GM12878 (cell line): Measurements from ENCODE around the gene HELZ. TPM values are rescaled to one million over a fixed set of nuclear protein-coding genes. Genes with fewer than 3 reads are reported as not detected.

Experiments
- ATAC-seq: fragments of 200-7000 bp; cut with Tn5 transposase; 3 replicates; pipeline ENCODE4 v1.9.1; 2020; ENCODE audit warnings: mild to moderate bottlenecking, moderate library complexity
- BruUV-seq: library from RNA; stranded (reverse); fragments of 400-500 nt; replicated peaks from 2 replicates; lab custom pipeline; 2021; lab: Mats Ljungman, UMichigan
- CTCF ChIA-PET: fragments of 300-600 bp; sonication (Branson Sonifier 250); formaldehyde crosslinking; extraction: SDS; loops from one replicate; lab custom pipeline; 2021; ENCODE audit warnings: inconsistent platforms; lab: Yijun Ruan, JAX
- POLR2A ChIA-PET: fragments of 350-600 bp; formaldehyde crosslinking; extraction: SDS; loops from one replicate; lab custom pipeline; 2021; ENCODE audit warnings: inconsistent platforms; lab: Charles Lee
- RAD21 ChIA-PET: fragments of 300-600 bp; sonication (Branson Sonifier 250); formaldehyde crosslinking; loops from one replicate; lab custom pipeline; 2023; ENCODE audit warnings: antibody characterized with exemption; ENCODE audit not compliant: unreplicated experiment; lab: Charles Lee
- SMC1A ChIA-PET: fragments of 300-600 bp; sonication (Branson Sonifier 250); formaldehyde crosslinking; loops from one replicate; lab custom pipeline; 2023; ENCODE audit not compliant: unreplicated experiment, uncharacterized antibody; lab: Charles Lee
- DNase-seq: peaks from one replicate; pipeline ENCODE4 v3.0.0-alpha.2; 2011; ENCODE audit warnings: low read depth, low spot score
- FAIRE-seq: peaks from 3 replicates; lab custom pipeline; 2011; peaks lifted over from hg19 to GRCh38; lab: Jason Lieb, UNC
- H2AFZ ChIP-seq: 2 replicates; pipeline ENCODE4 v1.6.0; 2011; ENCODE audit warnings: low read depth, low read length, control low read depth; ENCODE audit not compliant: control insufficient read depth
- H3K27ac ChIP-seq: 2 replicates; pipeline ENCODE4 v1.5.1; 2011; ENCODE audit warnings: control low read depth; ENCODE audit not compliant: control insufficient read depth, insufficient read depth
- H3K27me3 ChIP-seq, 2 experiments: replicated peaks in 1 of 2; 2 replicates each; pipeline versions ENCODE4 v1.6.0 to v1.6.1; 2011; ENCODE audit warnings: low read length in 1 of 2; ENCODE audit not compliant: control insufficient read depth in 2 of 2, insufficient read depth in 2 of 2
- H3K36me3 ChIP-seq, 2 experiments: 2 replicates each; pipeline ENCODE4 v1.5.1; 2011; ENCODE audit warnings: low read length in 1 of 2; ENCODE audit not compliant: control insufficient read depth in 2 of 2, insufficient read depth in 2 of 2
- H3K4me1 ChIP-seq: 2 replicates; pipeline ENCODE4 v1.6.1; 2011; ENCODE audit warnings: mild to moderate bottlenecking, low read length, moderate library complexity, mixed read lengths; ENCODE audit not compliant: control insufficient read depth, insufficient read depth
- H3K4me2 ChIP-seq: 2 replicates; pipeline ENCODE4 v1.6.0; 2011; ENCODE audit warnings: control low read depth; ENCODE audit not compliant: control insufficient read depth, insufficient read depth
- H3K4me3 ChIP-seq: fragments of 200-600 bp; sonication (generic); 2 replicates; pipeline ENCODE4 v1.5.1; 2016
- H3K79me2 ChIP-seq: 2 replicates; pipeline ENCODE4 v1.6.0; 2011; ENCODE audit warnings: low read length; ENCODE audit not compliant: control insufficient read depth, insufficient read depth
- H3K9ac ChIP-seq: 2 replicates; pipeline ENCODE4 v1.8.0; 2011; ENCODE audit warnings: low read length, control low read depth, mixed read lengths; ENCODE audit not compliant: control insufficient read depth, insufficient read depth
- H3K9me3 ChIP-seq: replicated peaks from 3 replicates; pipeline ENCODE4 v1.5.1; 2011; ENCODE audit warnings: mild to moderate bottlenecking, low read length; ENCODE audit not compliant: control insufficient read depth, insufficient read depth
- H4K20me1 ChIP-seq: 2 replicates; pipeline ENCODE4 v1.6.0; 2011; ENCODE audit not compliant: control insufficient read depth, insufficient read depth
- ATF3 ChIP-seq: IDR thresholded peaks from 2 replicates; pipeline ENCODE4 v1.6.1; 2011; ENCODE audit warnings: low read depth, mild to moderate bottlenecking, low read length, moderate library complexity, borderline replicate concordance; ENCODE audit errors: extremely low read depth
- BMI1 ChIP-seq: fragments of 450-650 bp; IDR thresholded peaks from 2 replicates; pipeline ENCODE4 v1.6.1; 2016; ENCODE audit warnings: mild to moderate bottlenecking, moderate library complexity, borderline replicate concordance
- FOS ChIP-seq: IDR thresholded peaks from 3 replicates; pipeline ENCODE4 v1.6.1; 2011; ENCODE audit warnings: borderline replicate concordance; ENCODE audit not compliant: insufficient read length; ENCODE audit errors: extremely low read depth
- FOXK2 ChIP-seq: fragments of 450-650 bp; IDR thresholded peaks from 2 replicates; pipeline ENCODE4 v1.6.1; 2017; ENCODE audit warnings: mild to moderate bottlenecking, moderate library complexity
- HSF1 ChIP-seq: fragments of 150-350 bp; IDR thresholded peaks from 2 replicates; pipeline ENCODE4 v1.6.1; 2014; ENCODE audit warnings: mild to moderate bottlenecking, low read depth, low read length
- IKZF1 ChIP-seq: fragments of 450-650 bp; conservative IDR thresholded peaks from 2 replicates; pipeline ENCODE4 v1.6.1; 2017; ENCODE audit warnings: antibody characterized with exemption, mild to moderate bottlenecking
- NFYB ChIP-seq: IDR thresholded peaks from 2 replicates; pipeline ENCODE4 v1.6.1; 2011; ENCODE audit warnings: low read depth, mild to moderate bottlenecking, low read length, improper control_type of control experiment, moderate library complexity; ENCODE audit not compliant: insufficient read depth
- SIX5 ChIP-seq: IDR thresholded peaks from 2 replicates; pipeline ENCODE4 v1.6.1; 2011; ENCODE audit warnings: mild to moderate bottlenecking, low read depth, low read length, moderate library complexity; ENCODE audit not compliant: severe bottlenecking
- STAT3 ChIP-seq: IDR thresholded peaks from 2 replicates; pipeline ENCODE4 v1.6.1; 2011; ENCODE audit warnings: low read depth, low read length, improper control_type of control experiment
- TCF7 ChIP-seq: IDR thresholded peaks from 2 replicates; pipeline ENCODE4 v1.6.1; 2014; ENCODE audit warnings: antibody characterized with exemption, borderline replicate concordance
- ZNF217 ChIP-seq: fragments of 450-650 bp; IDR thresholded peaks from 2 replicates; pipeline ENCODE4 v1.6.1; 2017; ENCODE audit warnings: antibody characterized with exemption, mild to moderate bottlenecking
- WGBS: methylation state at CpG from one replicate; pipeline ENCODE4 v1.1.6; 2016; ENCODE audit warnings: low lambda C conversion rate; ENCODE audit not compliant: insufficient replicate concordance, insufficient coverage; ENCODE audit errors: missing lambda C conversion rate; 5-methylcytosine and 5-hydroxymethylcytosine counted together
- in situ Hi-C: fragments of 300-500 bp; cut with MboI; formaldehyde crosslinking; loops from 9 replicates; pipeline ENCODE4 v1.14.3; 2018; ENCODE audit warnings: mixed read lengths
- intact Hi-C: fragments of 100-400 bp; cut with micrococcal nuclease; formaldehyde crosslinking; loops from one replicate; pipeline ENCODE4 v1.14.2; 2022; ENCODE audit not compliant: unreplicated experiment
- polyA plus RNA-seq, 11 experiments: library from polyadenylated mRNA; depleted of rRNA in 4 of 11; unstranded in 6 of 11; stranded (reverse) in 5 of 11; fragments of >200 nt; fragmentation: Nextera tagmentation in 4 of 11; fragmentation: Illumina TruSeq in 1 of 11; extraction: Ambion mirVana in 4 of 11; extraction: Trizol in 1 of 11; gene quantifications; 1 replicate in 1 of 11; 2 replicates in 10 of 11; pipeline versions ENCODE4 v1.2.1 to v1.2.3, GENCODE V29; 2011 to 2016; ENCODE audit warnings: inconsistent platforms in 2 of 11, missing spikeins in 2 of 11, low read depth in 1 of 11
- total RNA-seq, 4 experiments: library from RNA; depleted of rRNA in 3 of 4; stranded (reverse); fragments of >200 nt in 3 of 4; fragmentation: Illumina TruSeq in 1 of 4; extraction: Trizol in 1 of 4; gene quantifications; 2 replicates each; pipeline versions ENCODE4 v1.2.1 to v1.2.3, GENCODE V29; 2013 to 2021

HELZ gene
- total and polyA plus RNA-seq, 10 of the 15 experiments (the other 5 are each of a cell fraction or from before 2014, with no cell fraction given): 1.5 to 36.8 (median 19.1) TPM

GRCh38 chr17:67080804-67081203 lies 164.2 kb downstream of the HELZ start:
- Histone ChIP-seq H4K20me1 (no peaks in the 10 kb centered on the region), H3K27me3 (no peaks in the 10 kb centered on the region), H3K79me2 (no peaks in the 10 kb centered on the region; the same call in 1 of the 2 replicates), H2AFZ (no peak overlapping the region), H3K4me2 (no peak overlapping the region), H3K4me1 (peaks cover 15% of the 10 kb centered on the region), H3K9me3 (no peaks in the 10 kb centered on the region), H3K9ac (no peak overlapping the region), H3K36me3 (peaks cover 2 to 10% of the 10 kb centered on the region in 2 experiments), H3K27ac (peak overlapping the region; percentile 13; the same call in 1 of the 2 replicates), H3K4me3 (no peak overlapping the region)
- no TSS peak for BruUV-seq
- ChIA-PET POLR2A (interaction anchor here (0.6 to 1.5 kb wide), 2 partner anchors 30 to 38 kb away, joined by 3 read pairs; no protein-coding TSS in a partner anchor), CTCF (interaction anchor here (0.9 to 3.1 kb wide), 21 partner anchors 10 to 375 kb away, joined by 3 to 29 read pairs (median 7); no protein-coding TSS in a partner anchor), RAD21 (interaction anchor here (0.9 to 2.8 kb wide), 14 partner anchors 12 to 366 kb away, joined by 3 to 19 read pairs (median 4); no protein-coding TSS in a partner anchor), SMC1A (interaction anchor here (0.6 to 2.6 kb wide), 17 partner anchors 11 to 367 kb away, joined by 3 to 14 read pairs (median 6); no protein-coding TSS in a partner anchor)
- 24% methylated on average over 2 of the region's 2 CpGs for WGBS
- DNase-seq (peak; percentile 8), FAIRE-seq (no peak), ATAC-seq (peak; percentile 62)
- TF ChIP-seq ZNF217 (no peak), STAT3 (no peak), SIX5 (peak; percentile 19), NFYB (no peak), IKZF1 (no peak), ATF3 (no peak)
- intact Hi-C loops (loop anchor here (5.0 kb wide), 1 partner anchor 224 kb away; no protein-coding TSS in a partner anchor), in situ Hi-C loops (no loop called here)

- RAD21 ChIA-PET: no interaction called here
- peaks cover 0 to 7% of the 10 kb centered on the region in 2 experiments; a peak in 3 of 4 replicates for H3K36me3 ChIP-seq
- no peak for FAIRE-seq
- H3K4me2 ChIP-seq: no peak overlapping the region
- no peak overlapping the region for H3K9ac ChIP-seq
- ATAC-seq: no peak
- H4K20me1 ChIP-seq: no peaks in the 10 kb centered on the region
- no peaks in the 10 kb centered on the region for H3K9me3 ChIP-seq
- no peak overlapping the region for H3K27ac ChIP-seq
- peaks cover 15% of the 10 kb centered on the region for H3K4me1 ChIP-seq
- in situ Hi-C loops: no loop called here
- CTCF ChIA-PET: interaction anchor here (1.2 kb wide), 1 partner anchor 351 kb away, joined by 3 read pairs; no protein-coding TSS in a partner anchor
- BruUV-seq: no TSS peak
- TF ChIP-seq HSF1: no peak
- no peak for TF ChIP-seq TCF7
- TF ChIP-seq FOXK2: no peak
- TF ChIP-seq FOS: no peak
- no peak for TF ChIP-seq BMI1
- no peak overlapping the region for H3K4me3 ChIP-seq
- POLR2A ChIA-PET: no interaction called here
- no peaks in the 10 kb centered on the region for H3K27me3 ChIP-seq
- intact Hi-C loops: no loop called here
- no peak for DNase-seq
- no peaks in the 10 kb centered on the region; the same call in 1 of the 2 replicates for H3K79me2 ChIP-seq
- WGBS: 97% methylated on average over 2 of the region's 2 CpGs
- no peak overlapping the region for H2AFZ ChIP-seq
- SMC1A ChIA-PET: interaction anchor here (1.1 kb wide), 1 partner anchor 228 kb away, joined by 3 read pairs; no protein-coding TSS in a partner anchor
Observed at GRCh38 chr17:67079491-67079890, 165.5 kb downstream of the HELZ start.
